Measurements from ENCODE around the gene CD8B2.

GRCh38 chr2:106534471-106534870 lies 47.3 kb downstream of the CD8B2 start:
- TF ChIP-seq CTCF (IDR thresholded peaks at IDR 0.05) (no peak), E2F5 (CRISPR knock-in tag; IDR thresholded peaks at IDR 0.05) (no peak), ZNF423 (CRISPR knock-in tag; IDR thresholded peaks at IDR 0.05) (no peak), ETV6 (CRISPR knock-in tag; IDR thresholded peaks at IDR 0.05) (no peak), ZNF512 (CRISPR knock-in tag; IDR thresholded peaks at IDR 0.05; ENCODE audit: borderline replicate concordance) (no peak), ZBTB43 (CRISPR knock-in tag; IDR thresholded peaks at IDR 0.05) (no peak), NR2C2 (CRISPR knock-in tag; IDR thresholded peaks at IDR 0.05) (no peak), ATF2 (CRISPR knock-in tag; IDR thresholded peaks at IDR 0.05; ENCODE audit: borderline replicate concordance, low read depth) (no peak), ZNF232 (CRISPR knock-in tag; IDR thresholded peaks at IDR 0.05) (no peak), SP1 (CRISPR knock-in tag; conservative IDR thresholded peaks at IDR 0.05) (no peak), ZNF121 (CRISPR knock-in tag; IDR thresholded peaks at IDR 0.05) (no peak), USF1 (CRISPR knock-in tag; IDR thresholded peaks at IDR 0.05) (no peak)
